ENCODE data around the gene ZNF286A. TPM values are rescaled to one million over a fixed set of nuclear protein-coding genes. Genes with fewer than 3 reads are reported as not detected.

ZNF286A gene
- polyA plus RNA-seq, 1 donor from 2014 or later = 98.1 TPM

- H3K79me2 ChIP-seq (replicated peaks; ENCODE audit: insufficient read depth, low read length) = no peaks in the 10 kb centered on the region
- no peak overlapping the region for H3K4me2 ChIP-seq (ENCODE audit: low read length)
- no peak for TF ChIP-seq MXI1 (conservative IDR thresholded peaks at IDR 0.05; ENCODE audit: poor library complexity, severe bottlenecking)
- TF ChIP-seq EP300 (conservative IDR thresholded peaks at IDR 0.05; ENCODE audit: poor library complexity, severe bottlenecking) = no peak
- TF ChIP-seq TAF1 (IDR thresholded peaks at IDR 0.05; ENCODE audit: low read depth) = no peak
- no peak for TF ChIP-seq POLR2AphosphoS5 (IDR thresholded peaks at IDR 0.05)
- no peak for TF ChIP-seq SMC3 (conservative IDR thresholded peaks at IDR 0.05; ENCODE audit: poor library complexity)
- no peak for TF ChIP-seq EZH2 (IDR thresholded peaks at IDR 0.05; ENCODE audit: borderline replicate concordance, insufficient read depth, low read length, poor library complexity, severe bottlenecking)
- TF ChIP-seq CTCF (IDR thresholded peaks at IDR 0.05; ENCODE audit: poor library complexity, severe bottlenecking) = no peak
- TF ChIP-seq RAD21 (conservative IDR thresholded peaks at IDR 0.05) = no peak
- TF ChIP-seq, protein P1, sequence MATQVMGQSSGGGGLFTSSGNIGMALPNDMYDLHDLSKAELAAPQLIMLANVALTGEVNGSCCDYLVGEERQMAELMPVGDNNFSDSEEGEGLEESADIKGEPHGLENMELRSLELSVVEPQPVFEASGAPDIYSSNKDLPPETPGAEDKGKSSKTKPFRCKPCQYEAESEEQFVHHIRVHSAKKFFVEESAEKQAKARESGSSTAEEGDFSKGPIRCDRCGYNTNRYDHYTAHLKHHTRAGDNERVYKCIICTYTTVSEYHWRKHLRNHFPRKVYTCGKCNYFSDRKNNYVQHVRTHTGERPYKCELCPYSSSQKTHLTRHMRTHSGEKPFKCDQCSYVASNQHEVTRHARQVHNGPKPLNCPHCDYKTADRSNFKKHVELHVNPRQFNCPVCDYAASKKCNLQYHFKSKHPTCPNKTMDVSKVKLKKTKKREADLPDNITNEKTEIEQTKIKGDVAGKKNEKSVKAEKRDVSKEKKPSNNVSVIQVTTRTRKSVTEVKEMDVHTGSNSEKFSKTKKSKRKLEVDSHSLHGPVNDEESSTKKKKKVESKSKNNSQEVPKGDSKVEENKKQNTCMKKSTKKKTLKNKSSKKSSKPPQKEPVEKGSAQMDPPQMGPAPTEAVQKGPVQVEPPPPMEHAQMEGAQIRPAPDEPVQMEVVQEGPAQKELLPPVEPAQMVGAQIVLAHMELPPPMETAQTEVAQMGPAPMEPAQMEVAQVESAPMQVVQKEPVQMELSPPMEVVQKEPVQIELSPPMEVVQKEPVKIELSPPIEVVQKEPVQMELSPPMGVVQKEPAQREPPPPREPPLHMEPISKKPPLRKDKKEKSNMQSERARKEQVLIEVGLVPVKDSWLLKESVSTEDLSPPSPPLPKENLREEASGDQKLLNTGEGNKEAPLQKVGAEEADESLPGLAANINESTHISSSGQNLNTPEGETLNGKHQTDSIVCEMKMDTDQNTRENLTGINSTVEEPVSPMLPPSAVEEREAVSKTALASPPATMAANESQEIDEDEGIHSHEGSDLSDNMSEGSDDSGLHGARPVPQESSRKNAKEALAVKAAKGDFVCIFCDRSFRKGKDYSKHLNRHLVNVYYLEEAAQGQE (IDR thresholded peaks at IDR 0.05; ENCODE audit: borderline replicate concordance) = no peak
- H3F3A ChIP-seq (ENCODE audit: insufficient read depth, low read length, poor library complexity, severe bottlenecking) = no peaks in the 10 kb centered on the region
- H3K9me3 ChIP-seq (ENCODE audit: low read length) = no peaks in the 10 kb centered on the region
- no peaks in the 10 kb centered on the region for H4K20me1 ChIP-seq (ENCODE audit: insufficient read depth)
- H3K27me3 ChIP-seq (ENCODE audit: insufficient read depth, low read depth, low read length) = no peaks in the 10 kb centered on the region
- no peak overlapping the region for H3K4me3 ChIP-seq (ENCODE audit: low read length)
- no peak overlapping the region for H3K27ac ChIP-seq (ENCODE audit: low read length)
- H3K9ac ChIP-seq (ENCODE audit: low read length) = no peak overlapping the region
- H3K9me2 ChIP-seq (ENCODE audit: insufficient read depth, low read length) = no peaks in the 10 kb centered on the region
- H2AFZ ChIP-seq (ENCODE audit: low read depth, low read length) = no peak overlapping the region
- H3K36me3 ChIP-seq (ENCODE audit: insufficient read depth, low read length) = no peaks in the 10 kb centered on the region
Observed at GRCh38 chr17:15740570-15741120, 41.1 kb downstream of the ZNF286A start.

DNA sequence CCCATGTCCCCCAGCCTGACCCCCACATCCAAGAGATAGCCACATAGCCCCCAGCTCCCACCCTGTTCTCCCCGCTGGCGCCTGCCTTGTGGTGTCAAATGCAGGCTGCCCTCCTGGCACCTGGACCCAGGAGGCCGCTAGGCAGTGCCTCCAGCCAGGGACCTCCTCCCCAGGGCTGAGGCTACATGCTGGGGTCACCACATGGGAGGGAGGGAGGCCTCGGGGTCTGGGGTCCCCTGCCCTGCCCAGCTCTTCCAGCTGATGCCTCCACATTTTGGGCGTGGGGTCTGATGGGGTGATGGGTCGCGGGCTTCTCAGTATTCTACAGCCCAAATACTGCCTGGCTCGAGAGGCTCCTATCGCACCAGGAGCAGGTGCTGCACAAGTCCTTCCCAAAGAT lies 42.1 kb downstream of the ZNF286A start:
- H3K4me2 ChIP-seq (ENCODE audit: low read length) = no peak overlapping the region

More for the DNA sequence above, 42.1 kb downstream of the ZNF286A start:
- Histone ChIP-seq H3K4me3 (ENCODE audit: low read length) (no peak overlapping the region), H3K9me2 (ENCODE audit: insufficient read depth, low read length) (no peaks in the 10 kb centered on the region), H4K20me1 (ENCODE audit: insufficient read depth) (no peaks in the 10 kb centered on the region), H3K9me3 (ENCODE audit: low read length) (no peaks in the 10 kb centered on the region), H2AFZ (ENCODE audit: low read depth, low read length) (no peak overlapping the region), H3K27me3 (ENCODE audit: insufficient read depth, low read depth, low read length) (no peaks in the 10 kb centered on the region), H3K27ac (ENCODE audit: low read length) (no peak overlapping the region), H3K9ac (ENCODE audit: low read length) (no peak overlapping the region), H3K36me3 (ENCODE audit: insufficient read depth, low read length) (no peaks in the 10 kb centered on the region), H3F3A (ENCODE audit: insufficient read depth, low read length, poor library complexity, severe bottlenecking) (no peaks in the 10 kb centered on the region), H3K79me2 (replicated peaks; ENCODE audit: insufficient read depth, low read length) (no peaks in the 10 kb centered on the region)
- TF ChIP-seq MXI1 (conservative IDR thresholded peaks at IDR 0.05; ENCODE audit: poor library complexity, severe bottlenecking) (no peak), EP300 (conservative IDR thresholded peaks at IDR 0.05; ENCODE audit: poor library complexity, severe bottlenecking) (no peak), POLR2AphosphoS5 (IDR thresholded peaks at IDR 0.05) (no peak), SMC3 (conservative IDR thresholded peaks at IDR 0.05; ENCODE audit: poor library complexity) (no peak), EZH2 (IDR thresholded peaks at IDR 0.05; ENCODE audit: borderline replicate concordance, insufficient read depth, low read length, poor library complexity, severe bottlenecking) (no peak), CTCF (IDR thresholded peaks at IDR 0.05; ENCODE audit: poor library complexity, severe bottlenecking) (no peak), TAF1 (IDR thresholded peaks at IDR 0.05; ENCODE audit: low read depth) (no peak)
- TF ChIP-seq, protein P1 (IDR thresholded peaks at IDR 0.05; ENCODE audit: borderline replicate concordance) = no peak
